ENCODE measurements around the gene SYTL2. TPM values are rescaled to one million over a fixed set of nuclear protein-coding genes. Genes with fewer than 3 reads are reported as not detected.

SYTL2 gene
- total and polyA plus RNA-seq, 9 donors: 4.2 to 26.1 (median 8.2) TPM

DNA sequence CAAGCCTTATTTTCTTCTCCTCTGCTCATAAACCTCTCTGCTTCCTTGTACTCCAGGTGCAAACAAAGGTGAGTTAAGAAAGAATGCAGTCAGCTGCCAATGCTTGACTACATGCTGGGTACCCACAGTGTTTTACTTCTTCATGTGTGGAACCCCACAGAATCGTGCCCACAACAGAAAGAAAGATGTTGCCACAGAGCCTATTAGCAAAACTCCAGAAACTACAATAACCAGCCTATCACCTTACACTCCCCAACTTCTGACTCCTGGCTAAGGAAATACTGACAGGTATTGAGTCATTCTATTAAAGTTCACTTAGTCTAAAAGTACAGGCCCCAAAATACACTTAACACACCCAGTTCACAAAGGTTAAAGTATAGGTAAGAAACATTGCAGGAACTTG, 68.1 kb downstream of the SYTL2 start:
- intact Hi-C loops (cut with DNase I): no loop called here
- TF ChIP-seq EP300 (IDR thresholded peaks at IDR 0.05): no peak
- no peak for TF ChIP-seq POLR2A (IDR thresholded peaks at IDR 0.05)
- TF ChIP-seq, protein P1, sequence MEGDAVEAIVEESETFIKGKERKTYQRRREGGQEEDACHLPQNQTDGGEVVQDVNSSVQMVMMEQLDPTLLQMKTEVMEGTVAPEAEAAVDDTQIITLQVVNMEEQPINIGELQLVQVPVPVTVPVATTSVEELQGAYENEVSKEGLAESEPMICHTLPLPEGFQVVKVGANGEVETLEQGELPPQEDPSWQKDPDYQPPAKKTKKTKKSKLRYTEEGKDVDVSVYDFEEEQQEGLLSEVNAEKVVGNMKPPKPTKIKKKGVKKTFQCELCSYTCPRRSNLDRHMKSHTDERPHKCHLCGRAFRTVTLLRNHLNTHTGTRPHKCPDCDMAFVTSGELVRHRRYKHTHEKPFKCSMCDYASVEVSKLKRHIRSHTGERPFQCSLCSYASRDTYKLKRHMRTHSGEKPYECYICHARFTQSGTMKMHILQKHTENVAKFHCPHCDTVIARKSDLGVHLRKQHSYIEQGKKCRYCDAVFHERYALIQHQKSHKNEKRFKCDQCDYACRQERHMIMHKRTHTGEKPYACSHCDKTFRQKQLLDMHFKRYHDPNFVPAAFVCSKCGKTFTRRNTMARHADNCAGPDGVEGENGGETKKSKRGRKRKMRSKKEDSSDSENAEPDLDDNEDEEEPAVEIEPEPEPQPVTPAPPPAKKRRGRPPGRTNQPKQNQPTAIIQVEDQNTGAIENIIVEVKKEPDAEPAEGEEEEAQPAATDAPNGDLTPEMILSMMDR (IDR thresholded peaks at IDR 0.05): no peak
- H3K27ac ChIP-seq: no peak overlapping the region
- no peaks in the 10 kb centered on the region for H3K27me3 ChIP-seq
- H3K36me3 ChIP-seq: no peaks in the 10 kb centered on the region
- no peaks in the 10 kb centered on the region for H3K4me1 ChIP-seq (ENCODE audit: insufficient read depth)
- no peak overlapping the region for H3K4me3 ChIP-seq
- no peak for DNase-seq
- no peaks in the 10 kb centered on the region for H3K9me3 ChIP-seq
- WGBS, 3 donors: 80 to 93% (median 91%) methylated on average over 1 of the region's 1 CpG

DNA sequence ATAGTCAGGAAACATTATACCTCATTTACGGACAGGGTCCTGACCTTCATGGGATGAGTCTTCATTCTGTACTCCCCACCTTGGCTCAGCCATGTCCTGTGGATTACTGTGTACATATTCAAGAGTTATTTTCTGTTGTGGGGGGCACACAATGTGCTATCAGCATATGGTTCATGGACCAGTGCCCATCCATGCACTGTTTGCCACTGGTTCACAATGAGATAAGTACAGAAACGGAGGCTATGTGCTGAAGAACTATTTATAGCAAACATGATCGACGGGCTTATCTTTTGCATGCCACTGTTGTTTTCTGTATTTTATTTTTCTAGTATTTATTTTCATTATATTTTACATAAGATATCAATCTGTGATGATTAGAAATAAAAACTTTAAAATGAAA, 68.6 kb downstream of the SYTL2 start:
- Histone ChIP-seq H3K36me3 (no peaks in the 10 kb centered on the region), H3K27ac (no peak overlapping the region), H3K4me3 (no peak overlapping the region), H3K9me3 (no peaks in the 10 kb centered on the region), H3K27me3 (no peaks in the 10 kb centered on the region), H3K4me1 (ENCODE audit: insufficient read depth) (no peaks in the 10 kb centered on the region)
- intact Hi-C loops (cut with DNase I): no loop called here
- 47 to 62% (median 51%) methylated on average over 4 of the region's 4 CpGs for WGBS, 3 donors
- no peak for DNase-seq
- TF ChIP-seq EP300 (IDR thresholded peaks at IDR 0.05) (no peak), POLR2A (IDR thresholded peaks at IDR 0.05) (no peak)
- TF ChIP-seq, protein P1 (IDR thresholded peaks at IDR 0.05): no peak

DNA sequence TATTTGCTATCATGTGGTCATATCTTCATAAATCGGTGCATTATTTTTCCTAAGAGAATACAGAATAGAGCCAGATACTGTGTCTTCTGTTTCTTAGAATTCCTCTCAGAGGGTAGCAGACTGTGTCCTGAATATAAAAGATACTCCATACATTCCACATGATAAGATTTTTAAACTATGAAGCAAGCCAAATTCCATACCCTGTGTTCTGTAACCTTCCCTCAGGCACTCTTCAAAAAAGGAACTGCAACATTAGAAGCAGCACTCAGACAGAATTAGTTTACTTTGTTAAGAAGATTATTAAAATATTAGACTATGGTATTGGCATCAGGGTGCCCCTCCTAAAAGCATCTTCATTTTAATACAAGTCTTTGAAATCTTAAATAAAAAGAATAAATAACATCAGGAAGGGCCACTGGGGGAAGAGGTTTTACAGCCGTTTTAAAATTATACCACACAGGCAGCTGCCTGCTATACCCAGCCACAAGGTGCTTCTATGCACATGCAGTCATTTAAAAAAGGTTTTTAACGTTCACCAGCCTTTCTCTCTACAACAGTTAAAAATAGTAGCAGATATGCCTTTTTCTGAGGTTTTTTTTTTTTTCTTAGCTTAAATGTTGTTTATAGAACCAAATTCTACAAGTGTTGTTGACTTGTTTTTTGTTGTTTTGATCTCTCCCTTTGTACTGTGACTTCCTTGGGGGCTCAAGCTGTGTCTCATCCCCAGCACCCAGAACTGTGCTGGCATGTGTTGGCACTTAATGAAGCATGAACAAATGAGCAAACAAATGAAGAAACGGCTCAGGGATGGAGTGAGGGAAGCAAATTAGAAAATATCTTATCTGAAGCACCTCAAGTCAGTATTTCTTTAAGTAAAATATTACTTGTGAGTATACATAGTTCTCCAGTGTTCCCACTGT, 70.2 kb downstream of the SYTL2 start:
- 14 to 28% (median 16%) methylated on average over 4 of the region's 4 CpGs for WGBS, 3 donors
- TF ChIP-seq, protein P1 (IDR thresholded peaks at IDR 0.05): no peak
- TF ChIP-seq EP300 (IDR thresholded peaks at IDR 0.05): no peak
- TF ChIP-seq POLR2A (IDR thresholded peaks at IDR 0.05): no peak
- DNase-seq: no peak

DNA sequence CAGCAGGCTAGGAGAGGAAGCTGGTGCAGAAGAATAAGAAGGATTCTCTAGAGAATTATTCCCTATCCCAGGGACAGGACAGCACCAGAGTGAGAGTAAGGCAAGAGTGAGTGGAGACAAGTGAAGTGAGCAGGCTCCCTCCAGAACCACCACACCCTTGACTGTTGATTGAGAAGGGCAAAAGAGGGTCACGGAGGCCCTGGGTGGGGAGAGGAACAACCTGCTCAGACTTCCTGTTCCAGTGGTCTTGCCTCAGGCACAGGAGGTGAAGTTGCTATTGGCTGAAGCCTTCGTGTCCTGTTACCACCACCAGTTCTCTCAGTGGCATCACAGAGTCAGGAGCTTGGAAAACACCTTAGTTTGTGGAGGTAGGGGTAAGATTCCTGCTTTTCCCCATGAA, 73.2 kb downstream of the SYTL2 start:
- Histone ChIP-seq H3K4me1 (ENCODE audit: insufficient read depth) (no peaks in the 10 kb centered on the region), H3K36me3 (no peaks in the 10 kb centered on the region), H3K4me3 (no peak overlapping the region), H3K9me3 (no peaks in the 10 kb centered on the region), H3K27me3 (no peaks in the 10 kb centered on the region), H3K27ac (no peak overlapping the region)
- no peak for DNase-seq
- TF ChIP-seq EP300 (IDR thresholded peaks at IDR 0.05) (no peak), POLR2A (IDR thresholded peaks at IDR 0.05) (no peak)
- TF ChIP-seq, protein P1 (IDR thresholded peaks at IDR 0.05): no peak
- WGBS, 3 donors: 77 to 90% (median 90%) methylated on average over 2 of the region's 2 CpGs
- intact Hi-C loops (cut with DNase I): no loop called here

More for the DNA sequence above, 70.2 kb downstream of the SYTL2 start:
- Histone ChIP-seq H3K9me3 (no peaks in the 10 kb centered on the region), H3K36me3 (no peaks in the 10 kb centered on the region), H3K4me1 (ENCODE audit: insufficient read depth) (no peaks in the 10 kb centered on the region), H3K4me3 (no peak overlapping the region), H3K27ac (no peak overlapping the region), H3K27me3 (no peaks in the 10 kb centered on the region)
- intact Hi-C loops (cut with DNase I): no loop called here

All from ovary (tissue), 9 donors.